Lower leg skin (tissue), 4 donors: Measurements from ENCODE around the gene FAM53B. TPM values are rescaled to one million over a fixed set of nuclear protein-coding genes. Genes with fewer than 3 reads are reported as not detected.

Experiments
- DNase-seq, 2 donors: peaks; one replicate each; pipeline ENCODE4 v3.0.0-alpha.2; 2019; ENCODE audit warnings: low spot score in 2 of 2
- H3K4me3 ChIP-seq: fragments of 200-600 bp; sonication (generic); 2 replicates; pipeline ENCODE4 v1.5.1; 2017; ENCODE audit warnings: mild to moderate bottlenecking, low read depth; ENCODE audit not compliant: poor library complexity, severe bottlenecking
- POLR2A ChIP-seq, 2 donors: fragments of 450-650 bp; IDR thresholded peaks; one replicate each; pipeline ENCODE4 v1.6.1; 2016 to 2017; ENCODE audit warnings: antibody characterized with exemption in 2 of 2, mild to moderate bottlenecking in 1 of 2, moderate library complexity in 1 of 2
- WGBS, 2 donors: methylation state at CpG; one replicate each; pipeline ENCODE4 v1.1.5; 2018; 5-methylcytosine and 5-hydroxymethylcytosine counted together
- intact Hi-C: fragments of 100-400 bp; cut with DNase I; formaldehyde crosslinking; loops from one replicate; pipeline ENCODE4 v1.15.0; 2023; ENCODE audit warnings: low total_unique reads
- total RNA-seq, 4 donors: library from RNA; depleted of rRNA; stranded (reverse); fragments of >200 nt; gene quantifications; one replicate each; pipeline ENCODE4 v1.1.0, GENCODE V29; 2016
- TF ChIP-seq, protein P1 (sequence below), 3 donors: fragments of 450-650 bp; IDR thresholded peaks; one replicate each; pipeline ENCODE4 v1.5.1; 2016; ENCODE audit warnings: antibody characterized with exemption in 3 of 3, mild to moderate bottlenecking in 3 of 3, moderate library complexity in 2 of 3

Gene FAM53B
- total RNA-seq, 4 donors from 2014 or later, result 41.5 to 69.1 (median 58.2) TPM

DNA sequence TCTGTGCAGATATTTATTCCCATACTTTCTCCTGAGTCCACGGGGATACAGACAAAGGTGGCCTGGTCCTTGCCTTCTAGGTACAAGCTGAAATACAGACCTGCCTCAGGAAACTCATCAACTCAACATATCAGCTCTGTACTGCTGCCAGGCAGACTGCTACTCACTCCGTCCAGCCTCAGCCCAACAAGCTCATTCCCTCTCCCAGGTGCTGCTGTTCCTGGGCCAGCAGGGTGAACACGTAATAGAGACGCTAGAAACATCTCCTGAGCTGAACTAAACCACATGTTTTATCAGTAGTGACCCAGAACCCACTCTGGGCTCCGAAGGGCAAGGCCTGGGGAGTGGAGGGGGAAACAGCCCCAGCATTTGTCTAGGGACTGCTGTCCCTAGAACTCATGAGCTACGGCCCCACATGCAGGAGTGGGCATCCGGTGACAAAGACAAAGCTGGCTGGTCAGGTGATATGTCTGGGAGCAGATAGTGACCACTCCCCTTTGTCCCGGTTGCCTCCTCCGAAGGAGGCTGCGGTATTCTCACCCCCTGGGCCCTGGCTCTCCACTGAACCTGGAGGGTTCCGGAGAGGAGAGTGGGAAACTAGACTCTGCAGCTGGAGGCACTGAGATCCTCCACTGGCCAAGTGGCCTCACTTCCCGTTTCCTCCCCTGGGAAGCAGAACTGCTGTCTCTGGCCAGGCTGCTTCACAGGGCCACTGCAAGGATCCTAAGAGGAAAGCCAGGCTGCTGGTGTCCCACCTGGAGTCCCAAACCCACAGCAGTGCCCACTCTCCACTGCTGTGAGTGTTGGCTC lies 116.1 kb downstream of the FAM53B start:
- WGBS, 2 donors, result 50 to 58% methylated on average over 12 of the region's 12 CpGs
- DNase-seq, result no peak
- intact Hi-C loops, result loop anchor here (10.0 kb wide), 1 partner anchor 107 kb away; no protein-coding TSS in a partner anchor
- TF ChIP-seq, protein P1, sequence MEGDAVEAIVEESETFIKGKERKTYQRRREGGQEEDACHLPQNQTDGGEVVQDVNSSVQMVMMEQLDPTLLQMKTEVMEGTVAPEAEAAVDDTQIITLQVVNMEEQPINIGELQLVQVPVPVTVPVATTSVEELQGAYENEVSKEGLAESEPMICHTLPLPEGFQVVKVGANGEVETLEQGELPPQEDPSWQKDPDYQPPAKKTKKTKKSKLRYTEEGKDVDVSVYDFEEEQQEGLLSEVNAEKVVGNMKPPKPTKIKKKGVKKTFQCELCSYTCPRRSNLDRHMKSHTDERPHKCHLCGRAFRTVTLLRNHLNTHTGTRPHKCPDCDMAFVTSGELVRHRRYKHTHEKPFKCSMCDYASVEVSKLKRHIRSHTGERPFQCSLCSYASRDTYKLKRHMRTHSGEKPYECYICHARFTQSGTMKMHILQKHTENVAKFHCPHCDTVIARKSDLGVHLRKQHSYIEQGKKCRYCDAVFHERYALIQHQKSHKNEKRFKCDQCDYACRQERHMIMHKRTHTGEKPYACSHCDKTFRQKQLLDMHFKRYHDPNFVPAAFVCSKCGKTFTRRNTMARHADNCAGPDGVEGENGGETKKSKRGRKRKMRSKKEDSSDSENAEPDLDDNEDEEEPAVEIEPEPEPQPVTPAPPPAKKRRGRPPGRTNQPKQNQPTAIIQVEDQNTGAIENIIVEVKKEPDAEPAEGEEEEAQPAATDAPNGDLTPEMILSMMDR (IDR thresholded peaks at IDR 0.05), result no peak
- no peak for TF ChIP-seq POLR2A (IDR thresholded peaks at IDR 0.05)
- H3K4me3 ChIP-seq, result no peak overlapping the region

DNA sequence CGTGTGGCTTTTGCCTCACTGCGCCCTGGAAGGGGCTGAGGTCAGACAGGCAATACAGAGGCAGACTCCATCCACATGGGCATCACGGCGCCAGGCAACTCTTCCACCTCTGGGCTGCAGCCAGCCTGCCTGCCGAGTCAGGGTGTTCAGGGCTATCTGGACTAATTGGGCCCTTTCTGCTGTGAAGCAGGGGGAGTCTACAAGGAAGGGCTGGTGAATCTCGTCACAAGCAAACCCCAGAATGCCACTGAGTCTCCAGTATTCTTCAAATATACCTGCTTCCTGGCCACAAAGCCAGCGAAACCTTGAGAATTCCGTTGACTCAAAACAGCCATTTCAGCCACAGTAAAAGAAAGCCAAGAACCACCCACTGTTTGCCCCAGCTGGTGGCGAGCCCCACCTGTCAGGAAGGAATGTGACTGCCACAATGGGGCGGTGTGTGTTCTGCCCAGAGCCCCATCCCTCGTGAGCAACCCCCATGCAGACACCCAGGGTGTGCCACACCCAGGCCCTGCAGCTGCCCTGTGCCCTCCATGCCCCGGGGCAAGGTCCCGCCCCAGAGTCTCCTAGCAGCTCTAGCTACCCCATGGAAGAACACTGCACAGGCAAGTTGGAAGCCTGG lies 117.3 kb downstream of the FAM53B start:
- WGBS, 2 donors, result 40 to 58% methylated on average over 13 of the region's 13 CpGs
- H3K4me3 ChIP-seq, result no peak overlapping the region
- TF ChIP-seq, protein P1 (IDR thresholded peaks at IDR 0.05), result no peak
- no peak for TF ChIP-seq POLR2A (IDR thresholded peaks at IDR 0.05)
- intact Hi-C loops, result loop anchor here (10.0 kb wide), 1 partner anchor 108 kb away; no protein-coding TSS in a partner anchor
- DNase-seq, result no peak

DNA sequence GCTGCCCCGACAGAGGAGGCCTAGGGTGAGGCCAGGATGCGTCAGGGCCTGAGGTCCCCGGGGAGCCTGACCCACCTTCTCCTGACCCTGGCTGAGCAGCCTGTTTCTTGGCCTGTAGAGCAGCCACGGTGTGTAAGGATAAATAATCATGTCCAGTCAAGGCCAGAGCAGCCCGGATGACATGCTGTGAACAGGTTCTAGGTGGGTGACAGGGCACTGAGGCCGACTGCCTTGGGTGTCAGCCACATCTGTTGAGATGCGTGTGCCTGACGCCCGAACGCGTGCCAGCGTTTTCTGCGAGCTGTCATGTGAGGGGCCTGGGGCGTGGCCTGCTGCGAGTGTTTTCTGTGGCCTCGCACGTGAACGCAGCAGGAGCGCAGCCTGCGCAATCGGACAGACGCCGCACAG lies 118.3 kb downstream of the FAM53B start:
- no peak for TF ChIP-seq POLR2A (IDR thresholded peaks at IDR 0.05)
- TF ChIP-seq, protein P1 (IDR thresholded peaks at IDR 0.05), result no peak

DNA sequence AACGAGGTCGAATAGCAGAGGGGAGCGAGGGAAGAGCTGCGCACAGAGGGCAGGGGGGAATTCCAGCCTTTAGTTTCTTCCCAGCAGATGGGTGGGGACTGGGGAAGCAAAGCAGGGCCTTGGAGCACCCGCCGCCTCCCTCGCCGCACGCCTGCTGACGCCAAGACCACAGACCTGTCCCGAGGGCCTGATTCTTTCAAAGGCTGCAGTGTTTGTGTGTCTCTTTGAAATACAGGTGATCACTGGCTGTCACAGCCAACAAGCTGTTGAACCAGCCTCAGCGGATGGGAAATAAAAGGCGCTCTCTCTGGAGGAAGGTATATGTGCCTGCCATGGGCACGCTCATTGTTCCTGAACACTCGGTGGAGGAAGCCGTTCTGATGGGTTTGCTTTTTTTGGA lies 119.3 kb downstream of the FAM53B start:
- no peak for DNase-seq
- WGBS, 2 donors, result 82 to 83% methylated on average over 16 of the region's 16 CpGs

More for the DNA sequence above, 118.3 kb downstream of the FAM53B start:
- intact Hi-C loops, result loop anchor here (10.0 kb wide), 1 partner anchor 109 kb away; no protein-coding TSS in a partner anchor
- no peak for DNase-seq
- H3K4me3 ChIP-seq, result no peak overlapping the region
- 78 to 79% methylated on average over 23 of the region's 23 CpGs for WGBS, 2 donors

DNA sequence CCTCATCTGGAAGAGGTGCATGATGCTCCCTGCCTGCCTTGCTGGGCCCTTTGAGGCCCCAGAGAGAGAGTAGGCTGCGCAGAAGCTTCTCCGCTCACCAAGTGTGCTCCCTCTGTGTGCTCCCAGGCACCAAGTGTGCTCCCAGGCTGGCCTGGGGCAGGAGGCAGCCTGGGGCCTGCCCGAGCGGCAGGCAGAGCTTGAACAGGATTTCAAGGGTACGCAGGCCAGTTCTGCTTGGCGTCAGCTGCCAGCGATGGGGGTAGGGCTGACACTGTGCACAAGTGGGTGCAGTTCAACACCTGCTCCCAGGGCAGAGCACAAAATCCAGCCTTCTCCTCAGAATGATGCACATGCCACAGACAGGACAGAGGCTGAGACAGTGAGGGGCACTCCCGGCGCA lies 119.7 kb downstream of the FAM53B start:
- 86 to 93% methylated on average over 8 to 9 of the region's 9 CpGs for WGBS, 2 donors
- H3K4me3 ChIP-seq, result no peak overlapping the region
- intact Hi-C loops, result loop anchor here (10.0 kb wide), 1 partner anchor 110 kb away; no protein-coding TSS in a partner anchor
- TF ChIP-seq, protein P1 (IDR thresholded peaks at IDR 0.05), result no peak
- no peak for TF ChIP-seq POLR2A (IDR thresholded peaks at IDR 0.05)
- DNase-seq, result no peak

More for the DNA sequence above, 119.3 kb downstream of the FAM53B start:
- intact Hi-C loops, result loop anchor here (10.0 kb wide), 1 partner anchor 110 kb away; no protein-coding TSS in a partner anchor
- TF ChIP-seq POLR2A (IDR thresholded peaks at IDR 0.05), result no peak
- TF ChIP-seq, protein P1 (IDR thresholded peaks at IDR 0.05), result no peak
- no peak overlapping the region for H3K4me3 ChIP-seq
